MM.1S (cell line): ENCODE measurements around the gene DAP.

Source experiments
- DNase-seq: peaks from one replicate; pipeline ENCODE4 v3.0.0-alpha.2; 2015
- H2AFZ ChIP-seq: fragments of 300-600 bp; sonication (generic); 2 replicates; pipeline ENCODE4 v1.6.0; 2016; ENCODE audit warnings: antibody characterized with exemption, low read length
- H3F3A ChIP-seq: fragments of 300-600 bp; sonication (generic); 2 replicates; pipeline ENCODE4 v1.6.1; 2016; ENCODE audit warnings: mild to moderate bottlenecking, antibody characterized with exemption, low read length, moderate library complexity, mixed read lengths; ENCODE audit not compliant: insufficient read depth
- H3K27ac ChIP-seq: fragments of 300-600 bp; sonication (generic); 2 replicates; pipeline ENCODE4 v1.5.1; 2016; ENCODE audit warnings: mild to moderate bottlenecking, low read length
- H3K27me3 ChIP-seq: fragments of 300-600 bp; sonication (generic); replicated peaks from 2 replicates; pipeline ENCODE4 v1.6.0; 2016; ENCODE audit warnings: low read length; ENCODE audit not compliant: insufficient read depth
- H3K36me3 ChIP-seq: fragments of 300-600 bp; sonication (generic); replicated peaks from 2 replicates; pipeline ENCODE4 v1.6.1; 2016; ENCODE audit warnings: mild to moderate bottlenecking, low read length, mixed read lengths; ENCODE audit not compliant: insufficient read depth
- H3K4me1 ChIP-seq: fragments of 300-600 bp; sonication (generic); 2 replicates; pipeline ENCODE4 v1.6.1; 2016; ENCODE audit warnings: low read length, mixed read lengths
- H3K4me2 ChIP-seq: fragments of 300-600 bp; sonication (generic); 2 replicates; pipeline ENCODE4 v1.6.0; 2016; ENCODE audit warnings: low read depth, low read length
- H3K4me3 ChIP-seq: fragments of 300-600 bp; sonication (generic); 2 replicates; pipeline ENCODE4 v1.5.1; 2016; ENCODE audit warnings: low read length, mixed read lengths
- H3K79me2 ChIP-seq: fragments of 300-600 bp; sonication (generic); 2 replicates; pipeline ENCODE4 v1.6.1; 2016; ENCODE audit warnings: mixed run types, low read length, mixed read lengths
- H3K9ac ChIP-seq: fragments of 300-600 bp; sonication (generic); 2 replicates; pipeline ENCODE4 v1.6.1; 2016; ENCODE audit warnings: low read length, mixed read lengths
- H3K9me2 ChIP-seq: fragments of 300-600 bp; sonication (generic); replicated peaks from 2 replicates; pipeline ENCODE4 v1.6.1; 2016; ENCODE audit warnings: mild to moderate bottlenecking, low read length, mixed read lengths; ENCODE audit not compliant: insufficient read depth
- H3K9me3 ChIP-seq: fragments of 300-600 bp; sonication (generic); replicated peaks from 2 replicates; pipeline ENCODE4 v1.6.1; 2016; ENCODE audit warnings: mild to moderate bottlenecking, low read length, mixed read lengths; ENCODE audit not compliant: insufficient read depth
- H4K20me1 ChIP-seq: fragments of 300-600 bp; sonication (generic); 2 replicates; pipeline ENCODE4 v1.6.1; 2016; ENCODE audit warnings: mild to moderate bottlenecking, low read length, moderate library complexity, mixed read lengths; ENCODE audit not compliant: insufficient read depth
- CTCF ChIP-seq: fragments of 300-600 bp; sonication (generic); IDR thresholded peaks from 2 replicates; pipeline ENCODE4 v1.5.1; 2016; ENCODE audit warnings: antibody characterized with exemption, low read length, mixed read lengths
- EZH2 ChIP-seq: fragments of 300-600 bp; sonication (generic); optimal IDR thresholded peaks from 2 replicates; pipeline ENCODE3; 2017; ENCODE audit warnings: low read depth, mild to moderate bottlenecking, antibody characterized with exemption, low read length, mixed read lengths
- EZH2phosphoT487 ChIP-seq: fragments of 300-600 bp; sonication (generic); IDR thresholded peaks from 2 replicates; pipeline ENCODE4 v1.6.1; 2018; ENCODE audit warnings: antibody characterized with exemption, low read length

The DAP gene

GRCh38 chr5:10768328-10768899, 7.4 kb upstream of the DAP start:
- no peak overlapping the region for H3K9ac ChIP-seq
- H3K9me3 ChIP-seq, result no peaks in the 10 kb centered on the region
- H3K27me3 ChIP-seq, result no peaks in the 10 kb centered on the region
- no peak for DNase-seq
- no peaks in the 10 kb centered on the region for H3K79me2 ChIP-seq
- H3F3A ChIP-seq, result no peaks in the 10 kb centered on the region
- H2AFZ ChIP-seq, result no peak overlapping the region
- no peak overlapping the region for H3K4me3 ChIP-seq
- no peaks in the 10 kb centered on the region for H3K9me2 ChIP-seq
- no peaks in the 10 kb centered on the region for H4K20me1 ChIP-seq
- H3K36me3 ChIP-seq, result no peaks in the 10 kb centered on the region
- H3K27ac ChIP-seq, result no peak overlapping the region
- no peak overlapping the region for H3K4me2 ChIP-seq
- no peaks in the 10 kb centered on the region for H3K4me1 ChIP-seq
- no peak for TF ChIP-seq EZH2
- TF ChIP-seq EZH2phosphoT487, result no peak
- TF ChIP-seq CTCF, result no peak

- H2AFZ ChIP-seq, result no peak overlapping the region
- H3K9me3 ChIP-seq, result no peaks in the 10 kb centered on the region
- no peaks in the 10 kb centered on the region for H4K20me1 ChIP-seq
- H3K4me3 ChIP-seq, result no peak overlapping the region
- 0 out of 2 replicates have a peak, but pooled peaks cover 7% of the 10 kb centered on the region for H3K4me1 ChIP-seq
- peak overlapping the region; percentile 9; the same call in 1 of the 2 replicates for H3K27ac ChIP-seq
- H3K9me2 ChIP-seq, result no peaks in the 10 kb centered on the region
- peaks cover 26% of the 10 kb centered on the region for H3K79me2 ChIP-seq
- 0 out of 2 replicates have a peak, but pooled peaks cover 6% of the 10 kb centered on the region for H3F3A ChIP-seq
- H3K9ac ChIP-seq, result no peak overlapping the region
- no peaks in the 10 kb centered on the region for H3K27me3 ChIP-seq
- no peaks in the 10 kb centered on the region for H3K36me3 ChIP-seq
- no peak for TF ChIP-seq EZH2phosphoT487
- TF ChIP-seq CTCF, result no peak; the same call in 1 of the 2 replicates
- TF ChIP-seq EZH2, result no peak
- DNase-seq, result peak; percentile 44
- peak overlapping the region; percentile 3; the same call in 1 of the 2 replicates for H3K4me2 ChIP-seq
These were observed 1.9 kb upstream of the DAP start for GRCh38 chr5:10762776-10763500.

GRCh38 chr5:10761933-10762775, 1.1 kb upstream of the DAP start:
- Histone ChIP-seq H3F3A (0 out of 2 replicates have a peak, but pooled peaks cover 6% of the 10 kb centered on the region), H4K20me1 (no peaks in the 10 kb centered on the region), H2AFZ (peak overlapping the region; percentile 82), H3K79me2 (peaks cover 34% of the 10 kb centered on the region), H3K36me3 (no peaks in the 10 kb centered on the region), H3K27ac (peak overlapping the region; percentile 9; the same call in 1 of the 2 replicates), H3K9ac (peak overlapping the region; percentile 53; the same call in 1 of the 2 replicates), H3K4me1 (0 out of 2 replicates have a peak, but pooled peaks cover 7% of the 10 kb centered on the region), H3K4me3 (no peak overlapping the region), H3K27me3 (no peaks in the 10 kb centered on the region), H3K4me2 (peak overlapping the region; percentile 86; the same call in 1 of the 2 replicates), H3K9me3 (no peaks in the 10 kb centered on the region), H3K9me2 (no peaks in the 10 kb centered on the region)
- TF ChIP-seq EZH2phosphoT487, result no peak
- no peak for TF ChIP-seq CTCF
- TF ChIP-seq EZH2, result no peak
- no peak for DNase-seq
